ENCODE results near the gene MIA3.
"Not testable (repeated sequence)": the region's sequence is repeated elsewhere in the genome, so short reads cannot be mapped to it uniquely, and the experiment has no call there.

MIA3 gene

GRCh38 chr1:222618001-222618879 lies at the start of gene MIA3:
Gene MIA3 (plus strand): TSS chr1:222618097. CDS start chr1:222618111, 14 bp downstream.
- peak in 41 of 42 donors; percentile 28 to 91 (median 83) for DNase-seq
- intact Hi-C loops (cut with DNase I): no loop called here

- intact Hi-C loops (cut with DNase I): no loop called here
- DNase-seq: no peak
Measured at GRCh38 chr1:222570837-222571236, 47.1 kb upstream of the MIA3 start.

GRCh38 chr1:222579316-222579715 lies 38.6 kb upstream of the MIA3 start:
- no peak for DNase-seq

GRCh38 chr1:222582099-222582774 lies 35.7 kb upstream of the MIA3 start:
- no peak for DNase-seq
- intact Hi-C loops (cut with DNase I): no loop called here

More at GRCh38 chr1:222579316-222579715, 38.6 kb upstream of the MIA3 start:
- intact Hi-C loops (cut with DNase I): no loop called here

GRCh38 chr1:222583079-222583478 lies 34.8 kb upstream of the MIA3 start:
- DNase-seq: no peak
- intact Hi-C loops (cut with DNase I): no loop called here

GRCh38 chr1:222586842-222587241 lies 31.1 kb upstream of the MIA3 start:
- DNase-seq: no peak
- intact Hi-C loops (cut with DNase I): no loop called here

- no peak for DNase-seq
- intact Hi-C loops (cut with DNase I): no loop called here
Measured at GRCh38 chr1:222588135-222588534, 29.8 kb upstream of the MIA3 start.

GRCh38 chr1:222589462-222590302 lies 28.2 kb upstream of the MIA3 start, which contains the start of gene TAF1A:
Gene TAF1A (minus strand): TSS chr1:222589933.
- peak; percentile 82 to 96 (median 91) for DNase-seq
- intact Hi-C loops (cut with DNase I): no loop called here

GRCh38 chr1:222592171-222592570 lies 25.7 kb upstream of the MIA3 start:
- peak in 9 of 42 donors; percentile 5 to 53 (median 18) for DNase-seq
- intact Hi-C loops (cut with DNase I): no loop called here

- DNase-seq: no peak
- intact Hi-C loops (cut with DNase I): no loop called here
Measured at GRCh38 chr1:222594789-222595188, 23.1 kb upstream of the MIA3 start.

- DNase-seq: no peak
- intact Hi-C loops (cut with DNase I): no loop called here
Measured at GRCh38 chr1:222596696-222597095, 21.2 kb upstream of the MIA3 start.

GRCh38 chr1:222600281-222600680 lies 17.6 kb upstream of the MIA3 start:
- no peak for DNase-seq
- intact Hi-C loops (cut with DNase I): no loop called here

- DNase-seq: no peak
- intact Hi-C loops (cut with DNase I): no loop called here
Measured at GRCh38 chr1:222601257-222601656, 16.6 kb upstream of the MIA3 start.

GRCh38 chr1:222606757-222607156 lies 11.1 kb upstream of the MIA3 start:
- DNase-seq: no peak
- intact Hi-C loops (cut with DNase I): no loop called here

GRCh38 chr1:222609111-222609510 lies 8.8 kb upstream of the MIA3 start:
- intact Hi-C loops (cut with DNase I); DNase-seq: not testable (repeated sequence)

GRCh38 chr1:222610728-222611127 lies 7.2 kb upstream of the MIA3 start:
- no peak for DNase-seq

GRCh38 chr1:222613627-222614026 lies 4.3 kb upstream of the MIA3 start:
- no peak for DNase-seq
- intact Hi-C loops (cut with DNase I): no loop called here

More at GRCh38 chr1:222610728-222611127, 7.2 kb upstream of the MIA3 start:
- intact Hi-C loops (cut with DNase I): no loop called here

- intact Hi-C loops (cut with DNase I): no loop called here
- no peak for DNase-seq
Measured at GRCh38 chr1:222616525-222616924, 1.4 kb upstream of the MIA3 start.

- intact Hi-C loops (cut with DNase I): no loop called here
- DNase-seq: peak; percentile 77 to 98 (median 93)
Measured at GRCh38 chr1:222617367-222617951, 438 bp upstream of the MIA3 start.

All from head of caudate nucleus (tissue), 42 donors.